Subcutaneous adipose tissue (tissue), 4 donors: ENCODE results near the gene PPM1D. TPM values are rescaled to one million over a fixed set of nuclear protein-coding genes. Genes with fewer than 3 reads are reported as not detected.

Source experiments
- CTCF ChIP-seq: fragments of 450-650 bp; IDR thresholded peaks from one replicate; pipeline ENCODE4 v1.5.1; 2016; ENCODE audit warnings: low read depth, mild to moderate bottlenecking, control low read depth, antibody characterized with exemption, moderate library complexity
- total RNA-seq, 4 donors: library from RNA; depleted of rRNA; stranded (reverse); fragments of >200 nt; gene quantifications; one replicate each; pipeline ENCODE4 v1.1.0, GENCODE V29; 2016

PPM1D gene
- total RNA-seq, 4 donors from 2014 or later: 12.2 to 16.1 (median 15.4) TPM

GRCh38 chr17:60562421-60562820 is 37.6 kb upstream of the PPM1D start:
- no peak for TF ChIP-seq CTCF

GRCh38 chr17:60563743-60564142 is 36.2 kb upstream of the PPM1D start:
- TF ChIP-seq CTCF: no peak

- TF ChIP-seq CTCF: no peak
Measured at GRCh38 chr17:60565233-60565632, 34.8 kb upstream of the PPM1D start.

GRCh38 chr17:60573236-60574051 is 26.5 kb upstream of the PPM1D start:
- TF ChIP-seq CTCF: no peak

- no peak for TF ChIP-seq CTCF
Measured at GRCh38 chr17:60577147-60577915, 22.7 kb upstream of the PPM1D start.

- no peak for TF ChIP-seq CTCF
Measured at GRCh38 chr17:60579090-60579489, 20.9 kb upstream of the PPM1D start.

GRCh38 chr17:60579551-60579950 is 20.4 kb upstream of the PPM1D start:
- no peak for TF ChIP-seq CTCF
